CD4-positive, alpha-beta T cell (primary cell): ENCODE data around the gene TTC39B. TPM values are rescaled to one million over a fixed set of nuclear protein-coding genes. Genes with fewer than 3 reads are reported as not detected.

Experiments used
- ATAC-seq: fragments of 200-7000 bp; cut with Tn5 transposase; one replicate; pipeline ENCODE4 v1.10.0; 2022; ENCODE audit warnings: mild to moderate bottlenecking; ENCODE audit not compliant: poor library complexity
- CTCF ChIA-PET: fragments of 350-600 bp; sonication (Branson Sonifier 250); formaldehyde crosslinking; loops from one replicate; lab custom pipeline; 2021; ENCODE audit warnings: antibody characterized with exemption, inconsistent platforms; lab: Charles Lee
- POLR2A ChIA-PET: fragments of 350-600 bp; sonication (Branson Sonifier 250); formaldehyde crosslinking; loops from one replicate; lab custom pipeline; 2021; ENCODE audit warnings: antibody characterized with exemption, inconsistent platforms; lab: Charles Lee
- DNase-seq, 14 experiments: peaks; one replicate each; pipeline ENCODE4 v3.0.0-alpha.2; 2013 to 2020; ENCODE audit warnings: mixed read lengths in 2 of 14
- H3K27ac ChIP-seq, 2 donors: one replicate each; pipeline versions ENCODE4 v1.5.1 to v1.7.0; 2013; ENCODE audit warnings: low read length in 2 of 2, low read depth in 1 of 2, mild to moderate bottlenecking in 1 of 2
- H3K27me3 ChIP-seq, 2 experiments: 1 replicate in 1 of 2; 2 replicates in 1 of 2; pipeline versions ENCODE4 v1.6.1 to v1.7.0; 2013; ENCODE audit warnings: low read length in 2 of 2, control low read depth in 1 of 2, mild to moderate bottlenecking in 1 of 2, moderate library complexity in 1 of 2; ENCODE audit not compliant: insufficient read depth in 2 of 2, control insufficient read depth in 1 of 2
- H3K36me3 ChIP-seq: one replicate; pipeline ENCODE4 v1.6.1; 2013; ENCODE audit warnings: low read length, control low read depth; ENCODE audit not compliant: insufficient read depth
- H3K4me1 ChIP-seq: one replicate; pipeline ENCODE4 v1.6.1; 2013; ENCODE audit warnings: low read length, control low read depth; ENCODE audit not compliant: insufficient read depth
- H3K4me3 ChIP-seq: one replicate; pipeline ENCODE4 v1.5.1; 2013; ENCODE audit warnings: mild to moderate bottlenecking, low read length, moderate library complexity
- H3K9me3 ChIP-seq, 2 experiments: 1 replicate in 1 of 2; 2 replicates in 1 of 2; pipeline versions ENCODE4 v1.6.1 to v1.7.0; 2013; ENCODE audit warnings: low read length in 2 of 2, mild to moderate bottlenecking in 2 of 2, control low read depth in 1 of 2, moderate library complexity in 1 of 2; ENCODE audit not compliant: control insufficient read depth in 1 of 2, insufficient read depth in 1 of 2
- H3K27ac Mint-ChIP-seq: one replicate; pipeline ENCODE4 v1.8.0; 2020; ENCODE audit warnings: mixed read lengths
- H3K27me3 Mint-ChIP-seq: one replicate; pipeline ENCODE4 v1.8.0; 2021; ENCODE audit warnings: mixed read lengths
- H3K36me3 Mint-ChIP-seq: one replicate; pipeline ENCODE4 v1.8.0; 2021; ENCODE audit warnings: low read depth, mixed read lengths
- H3K4me1 Mint-ChIP-seq: one replicate; pipeline ENCODE4 v1.8.0; 2021; ENCODE audit warnings: low read depth, mixed read lengths
- H3K4me3 Mint-ChIP-seq: one replicate; pipeline ENCODE4 v1.8.0; 2020; ENCODE audit warnings: mild to moderate bottlenecking, mixed read lengths
- H3K9me3 Mint-ChIP-seq: one replicate; pipeline ENCODE4 v1.8.0; 2020; ENCODE audit warnings: mixed read lengths
- intact Hi-C, 2 experiments: fragments of 100-400 bp; cut with DNase I in 1 of 2; cut with micrococcal nuclease in 1 of 2; formaldehyde crosslinking; loops; one replicate each; pipeline versions ENCODE4 v1.15.1 to v1.9.0; 2023 to 2025; cut with DNase I, micrococcal nuclease
- total RNA-seq, 174 experiments: library from RNA in 2 of 174; stranded (reverse) in 2 of 174; gene quantifications; one replicate each; pipeline ENCODE4 v1.2.3 and lab custom pipeline; 2021 to 2026
- TF ChIP-seq, protein P1 (sequence below): fragments of 200-600 bp; IDR thresholded peaks from one replicate; pipeline ENCODE4 v1.8.0; 2022; ENCODE audit warnings: antibody characterized with exemption, mild to moderate bottlenecking

TTC39B gene
- total RNA-seq, 2 experiments from 2014 or later, result 37.6 to 43.6 TPM

GRCh38 chr9:15278091-15278687, 28.8 kb downstream of the TTC39B start:
- peak overlapping the region; percentile 52 for H3K27ac Mint-ChIP-seq
- H3K36me3 ChIP-seq, result no peaks in the 10 kb centered on the region

DNA sequence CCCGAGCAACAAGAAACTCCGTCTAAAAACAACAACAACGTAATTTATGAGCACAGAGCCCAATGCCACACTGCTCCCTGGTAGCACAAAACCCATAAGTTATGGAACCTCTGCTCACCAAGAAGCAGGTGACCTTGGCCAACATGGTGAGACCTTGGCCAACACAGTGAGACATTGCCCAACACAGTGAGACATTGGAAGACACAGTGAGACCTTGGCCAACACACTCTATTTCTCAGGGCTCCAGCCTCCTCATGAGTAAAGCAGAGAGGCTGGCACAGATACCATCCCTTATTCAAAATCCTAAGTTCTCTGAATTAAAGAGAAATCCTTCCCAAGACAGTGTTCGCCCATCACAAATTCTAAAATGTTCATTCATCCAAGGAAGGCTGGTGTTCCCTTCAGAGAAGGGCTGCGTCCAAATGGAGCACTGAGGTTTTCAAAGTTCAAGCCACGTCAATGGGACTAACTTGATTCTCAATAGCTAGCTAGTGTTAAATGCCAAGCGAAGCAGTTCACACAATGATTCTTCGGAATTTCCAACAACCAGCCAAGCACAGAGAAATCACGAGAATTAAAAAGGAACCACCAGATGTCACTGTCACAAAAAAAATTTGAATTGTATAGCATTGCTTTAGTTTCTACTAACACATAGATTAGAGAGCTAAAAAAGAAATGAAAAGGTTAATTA, 29.5 kb downstream of the TTC39B start:
- CTCF ChIA-PET, result interaction anchor here (0.8 to 1.2 kb wide), 4 partner anchors 10 to 233 kb away, joined by 3 to 4 read pairs (median 4); partner anchors contain the start of gene PSIP1
- H3K36me3 Mint-ChIP-seq, result peaks cover 8% of the 10 kb centered on the region
- Histone ChIP-seq H3K27me3 (no peaks in the 10 kb centered on the region), H3K4me1 (peaks cover 19% of the 10 kb centered on the region), H3K4me3 (no peak overlapping the region), H3K36me3 (no peaks in the 10 kb centered on the region), H3K27ac (no peak overlapping the region), H3K9me3 (no peaks in the 10 kb centered on the region)
- POLR2A ChIA-PET, result interaction anchor here (0.5 to 1.0 kb wide), 2 partner anchors 30 to 34 kb away, joined by 3 to 7 read pairs; no protein-coding TSS in a partner anchor
- ATAC-seq, result no peak
- no peak overlapping the region for H3K4me3 Mint-ChIP-seq
- peak in 3 of 14 experiments; percentile 29 to 59 (median 56) for DNase-seq
- H3K9me3 Mint-ChIP-seq, result no peaks in the 10 kb centered on the region
- no peaks in the 10 kb centered on the region for H3K27me3 Mint-ChIP-seq
- intact Hi-C loops, result loop anchor here (1.0 to 5.0 kb wide), 10 partner anchors 29 to 331 kb away; partner anchors contain the start of genes SNAPC3 (in 1 of the 2) and TTC39B (in 1 of the 2)
- H3K4me1 Mint-ChIP-seq, result peaks cover 77% of the 10 kb centered on the region
- TF ChIP-seq, protein P1, sequence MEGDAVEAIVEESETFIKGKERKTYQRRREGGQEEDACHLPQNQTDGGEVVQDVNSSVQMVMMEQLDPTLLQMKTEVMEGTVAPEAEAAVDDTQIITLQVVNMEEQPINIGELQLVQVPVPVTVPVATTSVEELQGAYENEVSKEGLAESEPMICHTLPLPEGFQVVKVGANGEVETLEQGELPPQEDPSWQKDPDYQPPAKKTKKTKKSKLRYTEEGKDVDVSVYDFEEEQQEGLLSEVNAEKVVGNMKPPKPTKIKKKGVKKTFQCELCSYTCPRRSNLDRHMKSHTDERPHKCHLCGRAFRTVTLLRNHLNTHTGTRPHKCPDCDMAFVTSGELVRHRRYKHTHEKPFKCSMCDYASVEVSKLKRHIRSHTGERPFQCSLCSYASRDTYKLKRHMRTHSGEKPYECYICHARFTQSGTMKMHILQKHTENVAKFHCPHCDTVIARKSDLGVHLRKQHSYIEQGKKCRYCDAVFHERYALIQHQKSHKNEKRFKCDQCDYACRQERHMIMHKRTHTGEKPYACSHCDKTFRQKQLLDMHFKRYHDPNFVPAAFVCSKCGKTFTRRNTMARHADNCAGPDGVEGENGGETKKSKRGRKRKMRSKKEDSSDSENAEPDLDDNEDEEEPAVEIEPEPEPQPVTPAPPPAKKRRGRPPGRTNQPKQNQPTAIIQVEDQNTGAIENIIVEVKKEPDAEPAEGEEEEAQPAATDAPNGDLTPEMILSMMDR, result peak; percentile 68
- peak overlapping the region; percentile 52 for H3K27ac Mint-ChIP-seq

More at GRCh38 chr9:15278091-15278687, 28.8 kb downstream of the TTC39B start:
- Histone ChIP-seq H3K27ac (no peak overlapping the region), H3K27me3 (no peaks in the 10 kb centered on the region), H3K4me3 (no peak overlapping the region), H3K9me3 (no peaks in the 10 kb centered on the region), H3K4me1 (peaks cover 17% of the 10 kb centered on the region)
- H3K4me1 Mint-ChIP-seq, result peaks cover 77% of the 10 kb centered on the region
- ChIA-PET CTCF (interaction anchor here (0.8 to 1.2 kb wide), 4 partner anchors 9 to 233 kb away, joined by 3 to 4 read pairs (median 4); partner anchors contain the start of gene PSIP1), POLR2A (interaction anchor here (0.5 to 1.0 kb wide), 2 partner anchors 29 to 33 kb away, joined by 3 to 7 read pairs; no protein-coding TSS in a partner anchor)
- no peak overlapping the region for H3K4me3 Mint-ChIP-seq
- intact Hi-C loops, result loop anchor here (1.0 to 5.0 kb wide), 7 partner anchors 29 to 328 kb away; partner anchors contain the start of genes SNAPC3 (in 1 of the 2) and TTC39B (in 1 of the 2)
- TF ChIP-seq, protein P1, result peak; percentile 40
- H3K9me3 Mint-ChIP-seq, result no peaks in the 10 kb centered on the region
- DNase-seq, result no peak
- peaks cover 8% of the 10 kb centered on the region for H3K36me3 Mint-ChIP-seq
- ATAC-seq, result no peak
- H3K27me3 Mint-ChIP-seq, result no peaks in the 10 kb centered on the region

DNA sequence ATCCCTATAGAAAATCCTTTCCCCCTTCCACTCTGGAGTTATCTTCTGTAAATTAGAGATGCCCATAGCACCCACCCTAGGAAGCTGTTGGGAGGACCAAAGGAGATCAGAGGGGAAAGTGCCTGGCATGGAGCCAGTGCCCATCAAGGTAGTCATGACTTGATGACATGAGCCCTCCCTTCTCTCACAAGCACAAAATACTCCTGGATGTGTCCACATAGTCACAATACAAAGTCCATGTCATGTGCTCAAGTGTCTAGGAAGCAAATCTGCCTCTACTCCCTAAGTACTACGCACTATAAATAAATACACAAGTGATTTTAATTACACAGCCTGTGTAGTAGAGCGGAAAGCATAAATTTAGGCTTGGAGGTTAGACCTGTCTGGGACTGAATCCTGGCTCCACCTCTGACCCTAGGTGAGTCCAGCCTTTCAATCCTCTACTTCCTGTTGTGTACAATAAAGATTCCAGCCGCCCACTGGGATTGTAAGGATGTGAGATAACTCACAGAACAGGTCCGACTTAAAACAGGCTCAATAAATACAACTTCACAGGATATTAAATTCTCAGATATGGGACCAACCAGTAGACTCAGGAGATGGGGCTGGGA, 30.6 kb downstream of the TTC39B start:
- Mint-ChIP-seq H3K27me3 (no peaks in the 10 kb centered on the region), H3K27ac (no peak overlapping the region), H3K4me1 (peaks cover 80% of the 10 kb centered on the region), H3K36me3 (peaks cover 11% of the 10 kb centered on the region), H3K9me3 (no peaks in the 10 kb centered on the region), H3K4me3 (no peak overlapping the region)
- Histone ChIP-seq H3K4me1 (peaks cover 22% of the 10 kb centered on the region), H3K27me3 (no peaks in the 10 kb centered on the region), H3K27ac (no peak overlapping the region), H3K9me3 (no peaks in the 10 kb centered on the region), H3K36me3 (no peaks in the 10 kb centered on the region), H3K4me3 (no peak overlapping the region)
- ATAC-seq, result no peak
- CTCF ChIA-PET, result no interaction called here
- DNase-seq, result no peak
- POLR2A ChIA-PET, result no interaction called here
- intact Hi-C loops, result loop anchor here (2.0 to 5.0 kb wide), 5 partner anchors 38 to 332 kb away; no protein-coding TSS in a partner anchor
- TF ChIP-seq, protein P1, result no peak
